WTC11 (cell line): ENCODE measurements around the gene NUP210L.

Experiments used
- CBFB ChIP-seq: sonication (generic); formaldehyde crosslinking; IDR thresholded peaks from 2 replicates; pipeline ENCODE4 v1.8.1; 2022; ENCODE audit warnings: mild to moderate bottlenecking, low read depth, missing genetic modification reagents
- ESRRA ChIP-seq: sonication (generic); formaldehyde crosslinking; IDR thresholded peaks from 2 replicates; pipeline ENCODE4 v1.8.1; 2022; ENCODE audit warnings: mild to moderate bottlenecking, missing genetic modification reagents, borderline replicate concordance
- MYBL2 ChIP-seq: sonication (generic); formaldehyde crosslinking; IDR thresholded peaks from 2 replicates; pipeline ENCODE4 v1.8.1; 2023; ENCODE audit warnings: mild to moderate bottlenecking, moderate library complexity, missing genetic modification reagents
- TEAD1 ChIP-seq: sonication (generic); formaldehyde crosslinking; IDR thresholded peaks from 2 replicates; pipeline ENCODE4 v1.8.0; 2022; ENCODE audit warnings: mild to moderate bottlenecking, missing genetic modification reagents
- ZMAT4 ChIP-seq: fragments of 250-450 bp; sonication (Bioruptor Pico); IDR thresholded peaks from 2 replicates; pipeline ENCODE4 v1.9.0; 2021; ENCODE audit warnings: mild to moderate bottlenecking
- ZNF121 ChIP-seq: sonication (generic); formaldehyde crosslinking; IDR thresholded peaks from 2 replicates; pipeline ENCODE4 v1.8.0; 2023; ENCODE audit warnings: missing genetic modification reagents
- TF ChIP-seq, protein P1 (sequence below): sonication (generic); formaldehyde crosslinking; IDR thresholded peaks from 2 replicates; pipeline ENCODE4 v1.8.0; 2022; ENCODE audit warnings: mild to moderate bottlenecking, missing genetic modification reagents
- TF ChIP-seq, protein P2 (sequence below): fragments of 200-600 bp; IDR thresholded peaks from 2 replicates; pipeline ENCODE4 v1.8.0; 2022; ENCODE audit warnings: antibody characterized with exemption

DNA sequence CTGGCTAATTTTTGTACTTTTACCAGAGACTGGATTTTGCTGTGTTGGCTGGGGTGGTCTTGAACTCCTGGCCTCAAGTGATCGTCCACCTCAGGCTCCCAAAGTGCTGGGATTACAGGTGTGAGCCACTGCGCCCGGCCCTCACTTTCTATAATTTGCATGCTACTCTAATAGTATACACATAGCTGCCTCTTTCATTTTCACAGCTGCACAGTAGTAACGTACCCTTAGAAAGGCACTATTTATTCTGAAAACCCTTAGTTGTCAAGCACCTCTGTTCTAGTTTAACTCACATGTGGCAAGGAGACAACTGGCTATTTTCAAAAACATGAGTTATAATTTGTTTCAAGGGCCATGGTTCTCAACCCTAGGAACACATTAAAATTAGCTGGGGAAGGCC is 19.8 kb upstream of the NUP210L start:
- TF ChIP-seq, protein P1, sequence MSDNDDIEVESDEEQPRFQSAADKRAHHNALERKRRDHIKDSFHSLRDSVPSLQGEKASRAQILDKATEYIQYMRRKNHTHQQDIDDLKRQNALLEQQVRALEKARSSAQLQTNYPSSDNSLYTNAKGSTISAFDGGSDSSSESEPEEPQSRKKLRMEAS (CRISPR knock-in tag) = no peak
- TF ChIP-seq TEAD1 (no peak), MYBL2 (CRISPR knock-in tag) (no peak), ZNF121 (CRISPR knock-in tag) (no peak), ESRRA (CRISPR knock-in tag) (no peak), CBFB (CRISPR knock-in tag) (no peak), ZMAT4 (no peak)
- TF ChIP-seq, protein P2, sequence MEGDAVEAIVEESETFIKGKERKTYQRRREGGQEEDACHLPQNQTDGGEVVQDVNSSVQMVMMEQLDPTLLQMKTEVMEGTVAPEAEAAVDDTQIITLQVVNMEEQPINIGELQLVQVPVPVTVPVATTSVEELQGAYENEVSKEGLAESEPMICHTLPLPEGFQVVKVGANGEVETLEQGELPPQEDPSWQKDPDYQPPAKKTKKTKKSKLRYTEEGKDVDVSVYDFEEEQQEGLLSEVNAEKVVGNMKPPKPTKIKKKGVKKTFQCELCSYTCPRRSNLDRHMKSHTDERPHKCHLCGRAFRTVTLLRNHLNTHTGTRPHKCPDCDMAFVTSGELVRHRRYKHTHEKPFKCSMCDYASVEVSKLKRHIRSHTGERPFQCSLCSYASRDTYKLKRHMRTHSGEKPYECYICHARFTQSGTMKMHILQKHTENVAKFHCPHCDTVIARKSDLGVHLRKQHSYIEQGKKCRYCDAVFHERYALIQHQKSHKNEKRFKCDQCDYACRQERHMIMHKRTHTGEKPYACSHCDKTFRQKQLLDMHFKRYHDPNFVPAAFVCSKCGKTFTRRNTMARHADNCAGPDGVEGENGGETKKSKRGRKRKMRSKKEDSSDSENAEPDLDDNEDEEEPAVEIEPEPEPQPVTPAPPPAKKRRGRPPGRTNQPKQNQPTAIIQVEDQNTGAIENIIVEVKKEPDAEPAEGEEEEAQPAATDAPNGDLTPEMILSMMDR = no peak
